HG03558 (cell line): Measurements from ENCODE around the gene RAPGEF6.
"Not testable (repeated sequence)": the region's sequence is repeated elsewhere in the genome, so short reads cannot be mapped to it uniquely, and the experiment has no call there.

Experiments
- ATAC-seq: cut with Tn5 transposase; IDR thresholded peaks from one replicate; pipeline ENCODE4 v1.9.1; 2021; ENCODE audit warnings: moderate number of reproducible peaks; ENCODE audit not compliant: unreplicated experiment; ENCODE audit errors: extremely low read depth

Gene RAPGEF6

GRCh38 chr5:131611064-131611381, 24.0 kb downstream of the RAPGEF6 start:
- ATAC-seq = no peak

DNA sequence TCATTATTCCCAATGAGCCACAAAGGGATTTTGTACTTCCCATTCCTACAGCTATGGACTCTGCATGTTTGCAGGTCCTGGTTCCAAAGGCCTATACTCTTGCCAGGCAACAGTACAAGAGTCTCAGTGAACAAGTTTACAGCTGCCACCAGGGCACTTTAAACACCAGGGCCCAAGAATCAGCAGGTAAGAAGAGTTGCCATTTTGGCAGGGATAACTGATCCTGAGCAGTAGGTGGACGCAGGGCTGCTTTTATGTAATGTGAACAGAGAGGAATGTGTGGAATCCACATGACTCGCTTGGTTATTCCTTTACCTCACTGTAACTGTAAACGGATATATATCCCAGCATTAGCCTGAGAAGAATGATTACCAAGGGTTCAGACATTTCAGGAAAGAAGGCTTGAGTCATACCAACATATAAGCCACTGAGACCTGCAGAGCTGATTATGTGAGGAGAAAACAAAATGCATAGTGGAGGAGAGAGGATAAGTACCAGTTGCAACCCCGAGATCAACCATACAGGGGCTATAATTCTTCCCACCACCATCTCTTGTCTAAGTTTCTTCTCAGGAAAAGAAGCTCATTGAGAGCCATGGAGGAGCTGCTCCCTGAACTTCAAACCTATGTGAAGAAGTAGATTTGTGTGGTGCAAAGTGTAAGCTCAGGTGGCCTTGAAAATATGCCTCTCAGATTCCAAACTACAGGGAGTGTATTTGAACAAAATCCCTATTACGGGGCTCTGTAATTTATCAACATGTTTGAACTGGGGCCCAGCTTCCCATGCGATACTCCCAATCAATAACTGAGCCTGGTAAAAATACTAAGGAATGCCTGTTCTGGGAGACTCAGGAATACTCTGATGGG, 24.6 kb downstream of the RAPGEF6 start:
- no peak for ATAC-seq

DNA sequence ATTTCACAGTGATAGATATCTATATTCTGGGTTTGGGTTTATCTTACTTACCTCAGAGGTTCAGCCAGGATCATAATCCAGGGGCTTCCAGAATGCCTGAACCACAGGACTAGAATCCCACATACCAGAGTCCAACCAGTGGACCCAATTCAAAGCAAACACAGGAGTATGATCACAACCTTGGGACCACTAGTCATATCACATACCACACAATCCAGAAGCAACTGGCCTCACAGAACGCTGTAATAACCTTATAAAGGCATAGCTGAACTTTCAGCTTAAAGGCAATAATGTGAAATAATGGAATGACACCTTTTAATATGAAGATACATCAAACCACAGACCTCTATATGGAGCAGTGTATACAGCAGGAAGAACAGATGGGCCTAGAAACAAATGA, 25.3 kb downstream of the RAPGEF6 start:
- ATAC-seq = no peak

DNA sequence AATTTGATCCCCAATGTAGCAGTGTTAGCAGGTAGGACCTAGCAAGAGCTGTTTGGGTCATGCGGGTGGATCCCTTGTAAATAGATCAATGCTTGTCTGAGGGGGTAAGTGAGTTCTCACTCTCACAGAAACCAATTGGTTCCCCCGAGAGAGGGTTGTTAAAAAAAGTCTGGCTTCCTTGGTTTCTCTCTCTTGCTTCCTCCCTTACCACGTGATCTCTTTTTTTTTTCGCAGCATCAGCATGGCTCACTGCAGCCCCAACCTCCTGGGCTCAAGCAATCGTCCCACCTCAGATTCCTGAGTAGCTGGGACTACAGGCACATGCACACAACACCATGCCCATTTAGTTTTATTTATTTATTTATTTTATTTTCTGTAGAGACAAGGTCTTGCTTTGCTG, 26.4 kb downstream of the RAPGEF6 start:
- no peak for ATAC-seq

- ATAC-seq = no peak
Observed at GRCh38 chr5:131607903-131608540, 27.0 kb downstream of the RAPGEF6 start.

DNA sequence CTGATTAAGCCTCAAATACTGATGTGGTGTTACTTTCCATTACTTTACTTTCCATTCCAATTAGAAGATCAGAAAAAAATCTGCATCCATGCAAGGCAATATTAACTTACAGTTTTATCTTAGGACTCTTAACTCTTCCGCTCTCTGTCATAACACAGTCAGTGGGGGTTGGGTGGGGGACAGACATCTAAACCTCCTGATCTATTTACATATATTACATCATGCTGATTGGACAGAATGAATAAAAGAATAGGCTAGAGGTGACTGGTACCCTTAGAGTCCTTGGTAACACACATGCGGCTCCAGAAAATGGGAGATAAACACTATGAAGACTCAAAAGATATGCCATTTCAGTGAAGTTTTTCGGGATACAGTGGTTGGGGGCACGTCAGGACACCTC, 27.6 kb downstream of the RAPGEF6 start:
- ATAC-seq = no peak

- no peak for ATAC-seq
Observed at GRCh38 chr5:131605086-131605485, 29.9 kb downstream of the RAPGEF6 start.

- no peak for ATAC-seq
Observed at GRCh38 chr5:131595088-131596033, 39.7 kb downstream of the RAPGEF6 start.

DNA sequence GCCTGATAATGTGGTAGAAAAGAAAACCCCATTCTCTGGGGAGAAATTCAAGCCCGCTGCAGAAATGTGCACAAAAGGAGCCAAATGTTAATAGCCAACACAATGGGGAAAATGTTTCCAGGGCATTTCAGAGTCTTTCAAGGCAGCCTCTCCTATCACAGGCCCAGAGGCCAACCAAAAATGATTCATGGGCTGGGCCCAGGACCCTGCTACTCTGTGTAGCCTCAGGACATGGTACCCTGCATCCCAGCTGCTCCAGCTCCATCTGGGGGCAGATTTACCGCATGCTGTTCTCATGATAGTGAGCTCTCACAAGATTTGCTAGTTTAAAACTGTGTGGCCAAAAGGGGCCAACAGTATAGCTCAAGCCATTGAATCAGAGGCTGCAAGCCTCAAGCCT, 41.1 kb downstream of the RAPGEF6 start:
- ATAC-seq = no peak

DNA sequence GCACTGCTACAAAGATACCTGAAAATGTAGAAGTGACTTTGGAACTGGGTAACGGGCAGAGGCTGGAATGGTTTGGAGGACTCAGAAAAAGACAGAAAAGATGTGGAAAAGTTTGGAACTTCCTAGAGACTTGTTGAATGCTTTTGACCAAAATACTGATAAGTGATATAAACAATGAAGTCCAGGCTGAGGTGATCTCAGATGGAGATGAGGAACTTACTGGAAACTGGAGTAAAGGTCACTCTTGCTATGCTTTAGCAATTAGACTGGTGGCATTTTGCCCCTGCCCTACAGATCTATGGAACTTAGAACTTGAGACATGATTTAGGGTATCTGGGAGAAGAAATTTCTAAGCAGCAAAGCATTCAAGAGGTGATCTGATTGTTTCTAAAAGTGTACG, 41.6 kb downstream of the RAPGEF6 start:
- not testable (repeated sequence) for ATAC-seq

- ATAC-seq = no peak
Observed at GRCh38 chr5:131589510-131590348, 45.3 kb downstream of the RAPGEF6 start.

GRCh38 chr5:131587541-131587940, 47.5 kb downstream of the RAPGEF6 start:
- ATAC-seq = no peak

DNA sequence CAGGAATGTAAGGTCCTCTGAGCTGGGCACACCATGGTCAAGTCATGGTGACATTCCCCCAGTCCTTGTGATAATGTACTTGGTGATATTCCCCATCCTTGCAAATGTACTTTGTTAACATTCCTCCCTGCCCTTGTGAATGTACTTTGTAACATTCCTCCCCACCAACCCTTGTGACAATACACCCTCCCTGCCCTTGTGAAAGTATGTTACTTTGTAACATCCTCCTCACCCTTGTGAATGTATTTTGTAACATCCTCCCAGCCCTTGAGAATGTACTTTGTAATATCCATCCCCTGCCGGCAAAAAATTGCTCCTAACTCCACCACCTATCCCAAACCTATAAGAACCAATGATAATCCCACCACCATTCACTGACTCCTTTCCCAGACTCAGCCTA, 53.3 kb downstream of the RAPGEF6 start:
- ATAC-seq = no peak

DNA sequence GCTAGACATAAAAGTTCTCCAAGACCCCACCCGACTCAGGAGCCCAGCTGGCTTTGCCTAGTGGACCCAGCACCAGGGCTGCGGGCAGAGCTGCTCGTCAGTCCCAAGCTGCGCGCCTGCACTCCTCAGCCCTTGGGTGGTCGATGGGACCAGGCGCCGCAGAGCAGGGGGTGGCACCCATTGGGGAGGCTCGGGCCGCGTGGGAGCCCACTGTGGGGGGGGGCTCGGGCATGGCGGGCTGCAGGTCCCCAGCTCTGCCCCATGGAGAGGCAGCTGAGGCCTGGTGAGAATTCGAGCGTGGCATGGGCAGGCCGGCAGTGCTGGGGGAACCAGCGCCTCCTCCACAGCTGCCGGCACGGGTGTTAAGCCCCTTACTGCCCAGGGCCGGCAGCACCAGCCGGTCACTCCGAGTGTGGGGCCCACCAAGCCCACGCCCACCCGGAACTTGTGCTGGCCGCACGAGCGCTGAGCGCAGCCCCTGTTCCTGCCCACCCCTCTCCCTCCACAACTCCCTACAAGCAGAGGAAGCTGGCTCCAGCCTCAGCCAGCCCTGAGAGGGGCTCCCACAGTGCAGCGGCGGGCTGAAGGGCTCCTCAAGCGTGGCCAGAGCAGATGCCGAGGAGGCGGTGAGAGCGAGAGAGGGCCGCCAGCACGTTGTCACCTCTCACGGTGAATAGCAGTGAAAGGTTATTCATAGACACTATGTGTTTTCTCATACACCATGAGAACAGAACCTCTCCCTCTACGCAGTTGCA, 54.9 kb downstream of the RAPGEF6 start:
- no peak for ATAC-seq

DNA sequence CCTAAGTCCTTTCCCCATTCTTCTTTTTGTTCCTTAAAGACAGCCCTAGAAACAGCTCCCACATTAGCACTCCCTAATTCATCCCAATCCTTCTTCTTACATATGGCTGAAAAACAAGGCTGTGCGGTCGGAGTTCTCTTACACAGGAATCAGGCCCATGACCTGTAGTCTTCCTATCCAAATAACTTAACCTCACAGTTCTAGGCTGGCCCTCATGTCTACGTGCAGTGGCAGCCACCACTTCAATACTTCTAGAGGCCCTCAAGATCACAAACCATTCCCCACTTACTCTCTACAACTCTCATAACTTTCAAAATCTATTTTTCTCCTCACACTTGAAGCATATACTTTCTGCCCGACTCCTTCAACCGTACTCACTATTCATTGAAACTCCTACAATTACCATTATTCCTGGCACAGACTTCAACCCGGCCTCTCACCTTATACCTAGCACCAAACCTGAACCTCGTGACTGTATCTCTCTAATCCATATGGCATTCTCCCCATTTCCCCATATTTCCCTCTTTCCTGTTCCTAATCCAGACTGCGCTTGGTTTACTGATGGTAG, 59.3 kb downstream of the RAPGEF6 start:
- ATAC-seq = no peak

- ATAC-seq = no peak
Observed at GRCh38 chr5:131571669-131572168, 63.3 kb downstream of the RAPGEF6 start.

GRCh38 chr5:131570757-131571156, 64.3 kb downstream of the RAPGEF6 start:
- no peak for ATAC-seq

- no peak for ATAC-seq
Observed at GRCh38 chr5:131564229-131564652, 70.8 kb downstream of the RAPGEF6 start.
